MCF 10A (cell line): ENCODE data around the gene PLCG2. TPM values are rescaled to one million over a fixed set of nuclear protein-coding genes. Genes with fewer than 3 reads are reported as not detected.

ENCODE experiments used
- BruUV-seq: library from RNA; stranded (reverse); fragments of 400-500 nt; replicated peaks from 2 replicates; lab custom pipeline; 2021; lab: Mats Ljungman, UMichigan
- CTCF ChIA-PET: fragments of 300-600 bp; sonication (Branson Sonifier 250); formaldehyde crosslinking; extraction: SDS; loops from one replicate; lab custom pipeline; 2021; ENCODE audit warnings: antibody characterized with exemption, inconsistent platforms; lab: Yijun Ruan, JAX
- POLR2A ChIA-PET: fragments of 300-600, 350-650 bp; sonication (Branson Sonifier 250); formaldehyde crosslinking; extraction: SDS; loops from one replicate; lab custom pipeline; 2020; ENCODE audit warnings: antibody characterized with exemption, inconsistent platforms; lab: Yijun Ruan, JAX
- DNase-seq: peaks from one replicate; pipeline ENCODE4 v3.0.0-alpha.2; 2018; ENCODE audit not compliant: unreplicated experiment
- H3K27ac Mint-ChIP-seq: one replicate; pipeline ENCODE4 v1.8.0; 2022; ENCODE audit warnings: mild to moderate bottlenecking, low read depth, mixed read lengths; ENCODE audit not compliant: unreplicated experiment
- H3K27me3 Mint-ChIP-seq: one replicate; pipeline ENCODE4 v1.8.0; 2022; ENCODE audit warnings: mixed read lengths; ENCODE audit not compliant: insufficient read depth, unreplicated experiment
- H3K36me3 Mint-ChIP-seq: one replicate; pipeline ENCODE4 v1.8.0; 2022; ENCODE audit warnings: mild to moderate bottlenecking, moderate library complexity, mixed read lengths; ENCODE audit not compliant: insufficient read depth, unreplicated experiment
- H3K4me1 Mint-ChIP-seq: one replicate; pipeline ENCODE4 v1.8.0; 2022; ENCODE audit warnings: mixed read lengths; ENCODE audit not compliant: insufficient read depth, unreplicated experiment
- H3K4me3 Mint-ChIP-seq: one replicate; pipeline ENCODE4 v1.8.0; 2022; ENCODE audit warnings: mild to moderate bottlenecking, moderate library complexity, mixed read lengths; ENCODE audit not compliant: unreplicated experiment
- H3K9me3 Mint-ChIP-seq: one replicate; pipeline ENCODE4 v1.8.0; 2022; ENCODE audit warnings: mixed read lengths; ENCODE audit not compliant: unreplicated experiment
- intact Hi-C: fragments of 100-400 bp; cut with micrococcal nuclease; formaldehyde crosslinking; loops from 2 replicates; pipeline ENCODE4 v1.14.1; 2022
- total RNA-seq: library from RNA; stranded (reverse); gene quantifications from 2 replicates; pipeline ENCODE4 v1.2.3, GENCODE V29; 2022
- TF ChIP-seq, protein P1 (sequence below): fragments of 200-600 bp; IDR thresholded peaks from one replicate; pipeline ENCODE4 v1.8.0; 2022; ENCODE audit warnings: antibody characterized with exemption, mild to moderate bottlenecking; ENCODE audit not compliant: unreplicated experiment

Gene PLCG2
- total RNA-seq, 1 experiment from 2014 or later: 5.2 TPM

DNA sequence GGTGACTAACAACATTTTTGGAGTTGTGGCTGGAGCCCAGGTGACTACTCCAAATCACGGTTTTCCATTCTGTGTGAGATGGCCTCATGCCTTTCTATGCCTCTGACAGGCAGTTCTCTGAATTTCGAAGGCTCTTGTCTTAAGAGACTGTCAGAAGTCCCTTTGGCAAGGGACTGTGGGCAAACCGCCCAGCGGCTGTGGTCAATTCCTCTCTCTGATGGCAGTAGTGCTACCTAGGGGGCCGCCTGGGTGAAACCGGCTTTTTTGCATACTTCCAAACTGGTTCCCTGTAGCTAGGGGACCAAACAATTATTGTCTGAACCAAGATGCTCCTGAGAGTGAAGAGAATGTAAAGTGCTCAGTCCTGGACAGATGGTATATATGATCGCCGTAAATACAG is 145.9 kb downstream of the PLCG2 start:
- Mint-ChIP-seq H3K36me3 (no peaks in the 10 kb centered on the region), H3K27ac (no peak overlapping the region), H3K27me3 (no peaks in the 10 kb centered on the region), H3K4me1 (no peaks in the 10 kb centered on the region), H3K4me3 (no peak overlapping the region), H3K9me3 (no peaks in the 10 kb centered on the region)
- DNase-seq: no peak
- intact Hi-C loops: no loop called here
- BruUV-seq: no TSS peak
- ChIA-PET POLR2A (no interaction called here), CTCF (interaction anchor here (0.6 kb wide), 1 partner anchor 18 kb away, joined by 3 read pairs; no protein-coding TSS in a partner anchor)
- TF ChIP-seq, protein P1, sequence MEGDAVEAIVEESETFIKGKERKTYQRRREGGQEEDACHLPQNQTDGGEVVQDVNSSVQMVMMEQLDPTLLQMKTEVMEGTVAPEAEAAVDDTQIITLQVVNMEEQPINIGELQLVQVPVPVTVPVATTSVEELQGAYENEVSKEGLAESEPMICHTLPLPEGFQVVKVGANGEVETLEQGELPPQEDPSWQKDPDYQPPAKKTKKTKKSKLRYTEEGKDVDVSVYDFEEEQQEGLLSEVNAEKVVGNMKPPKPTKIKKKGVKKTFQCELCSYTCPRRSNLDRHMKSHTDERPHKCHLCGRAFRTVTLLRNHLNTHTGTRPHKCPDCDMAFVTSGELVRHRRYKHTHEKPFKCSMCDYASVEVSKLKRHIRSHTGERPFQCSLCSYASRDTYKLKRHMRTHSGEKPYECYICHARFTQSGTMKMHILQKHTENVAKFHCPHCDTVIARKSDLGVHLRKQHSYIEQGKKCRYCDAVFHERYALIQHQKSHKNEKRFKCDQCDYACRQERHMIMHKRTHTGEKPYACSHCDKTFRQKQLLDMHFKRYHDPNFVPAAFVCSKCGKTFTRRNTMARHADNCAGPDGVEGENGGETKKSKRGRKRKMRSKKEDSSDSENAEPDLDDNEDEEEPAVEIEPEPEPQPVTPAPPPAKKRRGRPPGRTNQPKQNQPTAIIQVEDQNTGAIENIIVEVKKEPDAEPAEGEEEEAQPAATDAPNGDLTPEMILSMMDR: no peak

DNA sequence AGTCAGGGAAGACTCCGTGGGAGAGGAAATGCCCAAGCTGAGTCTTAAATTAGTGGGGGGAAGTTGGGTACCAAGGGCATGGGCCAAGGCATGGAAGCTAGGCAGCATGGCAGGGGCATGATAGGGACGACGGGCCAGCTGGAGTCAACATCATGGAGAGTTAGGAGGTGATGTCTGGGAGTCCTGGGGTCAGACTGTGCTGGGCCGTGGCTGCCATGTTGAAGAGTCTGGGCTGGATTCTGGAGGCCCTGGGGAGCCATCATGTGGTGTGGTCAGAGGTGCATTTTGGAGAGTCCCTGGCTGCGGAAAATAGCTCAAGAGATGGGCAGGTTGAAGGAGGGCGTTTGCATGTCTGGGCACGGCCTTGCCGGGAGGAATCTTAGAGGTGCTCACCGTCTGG is 146.9 kb downstream of the PLCG2 start:
- no peak overlapping the region for H3K27ac Mint-ChIP-seq
- H3K36me3 Mint-ChIP-seq: no peaks in the 10 kb centered on the region
- POLR2A ChIA-PET: no interaction called here
- no peaks in the 10 kb centered on the region for H3K4me1 Mint-ChIP-seq
- CTCF ChIA-PET: interaction anchor here (0.7 to 1.4 kb wide), 5 partner anchors 9 to 70 kb away, joined by 3 to 6 read pairs (median 3); no protein-coding TSS in a partner anchor
- intact Hi-C loops: no loop called here
- no peak overlapping the region for H3K4me3 Mint-ChIP-seq
- no TSS peak for BruUV-seq
- no peaks in the 10 kb centered on the region for H3K9me3 Mint-ChIP-seq
- TF ChIP-seq, protein P1: no peak
- H3K27me3 Mint-ChIP-seq: no peaks in the 10 kb centered on the region
- DNase-seq: no peak

DNA sequence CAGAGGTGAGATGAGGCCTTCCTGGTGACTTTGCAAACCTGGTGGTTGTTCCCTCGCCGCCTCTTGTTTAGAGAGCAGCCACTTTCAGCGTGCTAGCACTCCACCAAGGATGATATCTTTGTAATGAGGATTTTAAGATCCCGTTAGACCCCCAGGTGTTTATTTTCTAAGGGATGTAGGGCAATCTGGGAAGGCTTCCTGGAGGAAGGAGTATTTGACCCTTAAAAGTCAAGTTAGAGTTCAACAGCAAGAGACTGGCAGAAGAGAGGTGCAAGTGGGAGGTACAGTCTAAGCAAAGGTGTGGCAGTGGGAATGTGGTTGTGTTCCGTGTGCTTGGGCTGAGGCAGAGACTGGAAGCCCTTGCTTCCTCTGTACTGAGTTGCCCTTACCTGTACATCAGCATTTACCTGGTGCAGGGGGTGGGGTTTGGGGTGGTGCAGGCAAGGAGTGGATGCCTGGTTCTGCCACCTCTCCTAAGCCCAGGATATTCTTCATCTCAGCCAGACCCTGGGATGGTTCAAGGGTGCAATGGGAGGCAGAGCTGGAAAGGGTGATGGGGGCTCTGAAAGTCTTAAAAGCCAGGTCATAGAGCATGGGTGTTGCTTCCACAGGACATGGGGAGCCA is 148.6 kb downstream of the PLCG2 start:
- no TSS peak for BruUV-seq
- no peaks in the 10 kb centered on the region for H3K9me3 Mint-ChIP-seq
- H3K27ac Mint-ChIP-seq: no peak overlapping the region
- H3K4me3 Mint-ChIP-seq: no peak overlapping the region
- H3K36me3 Mint-ChIP-seq: peaks cover 6% of the 10 kb centered on the region
- no peaks in the 10 kb centered on the region for H3K4me1 Mint-ChIP-seq
- intact Hi-C loops: no loop called here
- ChIA-PET CTCF (interaction anchor here (1.4 kb wide), 1 partner anchor 38 kb away, joined by 3 read pairs; no protein-coding TSS in a partner anchor), POLR2A (no interaction called here)
- DNase-seq: no peak
- TF ChIP-seq, protein P1: no peak
- H3K27me3 Mint-ChIP-seq: no peaks in the 10 kb centered on the region

DNA sequence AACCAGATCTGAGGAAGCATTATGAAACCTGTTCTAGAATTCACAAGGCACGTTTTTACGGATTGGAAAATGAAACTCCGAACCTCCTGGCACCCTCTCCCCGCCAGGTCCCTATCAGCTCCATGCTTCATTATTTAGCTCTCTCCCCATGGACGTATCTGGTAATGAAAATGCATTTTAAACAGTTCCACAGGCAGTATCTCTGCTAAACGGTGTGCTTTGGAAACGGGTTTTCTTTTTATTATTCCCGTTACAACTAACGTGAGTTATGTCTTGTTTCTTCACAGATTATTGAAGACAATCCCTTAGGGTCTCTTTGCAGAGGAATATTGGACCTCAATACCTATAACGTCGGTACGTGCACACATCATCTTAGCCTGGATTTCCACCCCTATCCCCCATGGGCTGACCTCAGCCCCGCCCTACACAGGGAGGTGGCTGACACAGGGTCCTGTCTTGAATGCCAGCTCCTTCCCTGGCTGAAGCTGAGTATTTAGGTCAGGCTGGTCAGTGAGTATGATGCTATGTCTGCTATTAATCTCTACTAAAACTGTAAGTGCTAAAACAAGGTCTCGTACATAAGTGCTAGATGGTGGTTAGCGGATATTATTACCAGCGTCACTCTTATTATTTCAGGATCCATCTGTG is 149.3 kb downstream of the PLCG2 start:
- TF ChIP-seq, protein P1: no peak
- POLR2A ChIA-PET: no interaction called here
- Mint-ChIP-seq H3K36me3 (peaks cover 6% of the 10 kb centered on the region), H3K27ac (no peak overlapping the region), H3K4me3 (no peak overlapping the region), H3K27me3 (no peaks in the 10 kb centered on the region), H3K4me1 (no peaks in the 10 kb centered on the region), H3K9me3 (no peaks in the 10 kb centered on the region)
- CTCF ChIA-PET: interaction anchor here (0.5 to 4.4 kb wide), 2 partner anchors 12 to 528 kb away, joined by 3 to 29 read pairs; no protein-coding TSS in a partner anchor
- intact Hi-C loops: no loop called here
- no peak for DNase-seq
- BruUV-seq: no TSS peak
